K562 (cell line): Measurements from ENCODE around the gene PGAP3. TPM values are rescaled to one million over a fixed set of nuclear protein-coding genes. Genes with fewer than 3 reads are reported as not detected.

ENCODE experiments used
- ATF3 ChIP-seq, 2 experiments: fragments of 450-650 bp in 1 of 2; sonication (generic) in 1 of 2; formaldehyde crosslinking in 1 of 2; IDR thresholded peaks in 1 of 2; conservative IDR thresholded peaks in 1 of 2; 2 replicates each; pipeline versions ENCODE4 v1.6.1 to v1.8.1; 2016 to 2023; ENCODE audit warnings: mild to moderate bottlenecking in 2 of 2, moderate library complexity in 2 of 2, inconsistent platforms in 1 of 2, missing genetic modification reagents in 1 of 2
- CGGBP1 ChIP-seq: fragments of 250-450 bp; sonication (Bioruptor Pico); IDR thresholded peaks from 2 replicates; pipeline ENCODE4 v1.9.0; 2021; ENCODE audit warnings: mild to moderate bottlenecking
- CTCF ChIP-seq, 3 experiments: IDR thresholded peaks in 2 of 3; conservative IDR thresholded peaks in 1 of 3; 2 replicates each; pipeline ENCODE4 v1.5.1; 2011 to 2012; ENCODE audit warnings: low read length in 3 of 3, mild to moderate bottlenecking in 3 of 3, control low read depth in 2 of 3, improper control_type of control experiment in 1 of 3, inconsistent platforms in 1 of 3, low read depth in 1 of 3, mixed read lengths in 1 of 3, moderate library complexity in 1 of 3; ENCODE audit not compliant: insufficient read depth in 2 of 3
- DACH1 ChIP-seq: fragments of 450-650 bp; IDR thresholded peaks from 2 replicates; pipeline ENCODE4 v1.6.1; 2018; ENCODE audit not compliant: partially characterized antibody
- JUND ChIP-seq, 2 experiments: IDR thresholded peaks; 2 replicates in 1 of 2; 3 replicates in 1 of 2; pipeline ENCODE4 v1.6.1; 2011; ENCODE audit warnings: borderline replicate concordance in 2 of 2, low read depth in 2 of 2, low read length in 2 of 2, improper control_type of control experiment in 1 of 2, missing biosample characterization in 1 of 2, missing genetic modification characterization in 1 of 2, missing genetic modification reagents in 1 of 2
- KLF16 ChIP-seq: IDR thresholded peaks from 2 replicates; pipeline ENCODE4 v1.6.1; 2016; ENCODE audit warnings: antibody characterized with exemption
- MED1 ChIP-seq: sonication (generic); formaldehyde crosslinking; IDR thresholded peaks from 2 replicates; pipeline ENCODE4 v1.8.1; 2023; ENCODE audit warnings: missing genetic modification reagents, borderline replicate concordance
- NR1H2 ChIP-seq: sonication (generic); formaldehyde crosslinking; IDR thresholded peaks from 2 replicates; pipeline ENCODE4 v1.4.0; 2020; ENCODE audit warnings: mild to moderate bottlenecking, missing genetic modification reagents
- NR2C2 ChIP-seq, 2 experiments: fragments of 200-800 bp in 1 of 2; sonication (Bioruptor generic) in 1 of 2; sonication (generic) in 1 of 2; formaldehyde crosslinking in 1 of 2; IDR thresholded peaks; 2 replicates each; pipeline versions ENCODE4 v1.6.1 to v1.8.0; 2016 to 2022; ENCODE audit warnings: mild to moderate bottlenecking in 1 of 2, missing compliant biosample characterization in 1 of 2, missing genetic modification characterization in 1 of 2, missing genetic modification reagents in 1 of 2
- SFPQ ChIP-seq: fragments of 200-400 bp; formaldehyde crosslinking; IDR thresholded peaks from 2 replicates; pipeline ENCODE4 v1.6.1; 2017; ENCODE audit warnings: mild to moderate bottlenecking, low read depth, low read length, moderate library complexity
- SIN3B ChIP-seq: fragments of 450-650 bp; IDR thresholded peaks from 2 replicates; pipeline ENCODE4 v1.6.1; 2017; ENCODE audit warnings: low read depth, mild to moderate bottlenecking, moderate library complexity
- ZBTB49 ChIP-seq: sonication (generic); formaldehyde crosslinking; IDR thresholded peaks from 2 replicates; pipeline ENCODE4 v1.8.0; 2022; ENCODE audit warnings: missing genetic modification reagents, mild to moderate bottlenecking, borderline replicate concordance
- ZBTB7A ChIP-seq: IDR thresholded peaks from 2 replicates; pipeline ENCODE4 v1.6.1; 2011; ENCODE audit warnings: low read depth, mild to moderate bottlenecking, low read length, moderate library complexity, borderline replicate concordance; ENCODE audit not compliant: control insufficient read depth
- ZBTB8A ChIP-seq: fragments of 450-650 bp; IDR thresholded peaks from 2 replicates; pipeline ENCODE4 v1.6.1; 2018; ENCODE audit warnings: mild to moderate bottlenecking, moderate library complexity; ENCODE audit not compliant: partially characterized antibody
- ZNF324 ChIP-seq: fragments of 250-450 bp; sonication (Bioruptor Pico); IDR thresholded peaks from 2 replicates; pipeline ENCODE4 v1.4.0; 2020; ENCODE audit warnings: mild to moderate bottlenecking
- polyA plus RNA-seq, 8 experiments: library from polyadenylated mRNA; depleted of rRNA in 4 of 8; stranded (reverse) in 5 of 8; unstranded in 3 of 8; fragments of >200 nt; fragmentation: Nextera tagmentation in 2 of 8; fragmentation: Illumina TruSeq in 1 of 8; extraction: Ambion mirVana in 2 of 8; extraction: Trizol in 1 of 8; gene quantifications; 2 replicates each; pipeline versions ENCODE4 v1.2.1 to v1.2.3, GENCODE V29; 2011 to 2014; ENCODE audit warnings: inconsistent platforms in 1 of 8, missing spikeins in 1 of 8
- total RNA-seq, 7 experiments: library from RNA; depleted of rRNA in 6 of 7; stranded (reverse); fragments of >200 nt in 6 of 7; fragmentation: Illumina TruSeq in 2 of 7; extraction: Trizol in 2 of 7; gene quantifications; 2 replicates each; pipeline versions ENCODE4 v1.2.1 to v1.2.3, GENCODE V29; 2011 to 2021; ENCODE audit warnings: low replicate concordance in 1 of 7
- TF ChIP-seq, protein P1 (sequence below): fragments of 450-650 bp; conservative IDR thresholded peaks from 2 replicates; pipeline ENCODE4 v1.6.1; 2016; ENCODE audit warnings: missing genetic modification characterization, low read depth, mild to moderate bottlenecking, missing compliant biosample characterization, moderate library complexity

The PGAP3 gene
- total and polyA plus RNA-seq, 9 of the 15 experiments (the other 6 are each of a cell fraction or from before 2014, with no cell fraction given), result 0.38 to 9.4 (median 4.5) TPM

GRCh38 chr17:39666601-39667261 lies 21.1 kb downstream of the PGAP3 start (continued):
- TF ChIP-seq MED1 (CRISPR knock-in tag) (no peak), ZBTB8A (no peak), ZBTB49 (CRISPR knock-in tag) (no peak), ATF3 (IDR thresholded peaks at IDR 0.05) (peak; percentile 82), ATF3 (CRISPR knock-in tag; conservative IDR thresholded peaks at IDR 0.05) (no peak), ZNF324 (CRISPR knock-in tag) (0 out of 2 replicates have a peak, but pooled peaks have one; percentile 56), NR2C2 (CRISPR knock-in tag; IDR thresholded peaks at IDR 0.05) (no peak), NR2C2 (tag; IDR thresholded peaks at IDR 0.05) (peak; percentile 77), SIN3B (no peak), DACH1 (peak; percentile 76), SFPQ (no peak), KLF16 (no peak), NR1H2 (CRISPR knock-in tag) (0 out of 2 replicates have a peak, but pooled peaks have one; percentile 12), CTCF (IDR thresholded peaks at IDR 0.05 in 2 of 3, conservative IDR thresholded peaks at IDR 0.05 in 1 of 3; ENCODE audit: insufficient read depth in 2 of 3, low read depth in 1 of 3, low read length in 3 of 3) (no peak), ZBTB7A (peak; percentile 89), JUND (IDR thresholded peaks at IDR 0.05; ENCODE audit: borderline replicate concordance, low read depth, low read length) (peak; percentile 91), JUND (tag; IDR thresholded peaks at IDR 0.05; ENCODE audit: borderline replicate concordance, low read depth, low read length) (peak; percentile 53; the same call in 2 of the 3 replicates), CGGBP1 (CRISPR knock-in tag) (no peak)
- TF ChIP-seq, protein P1, sequence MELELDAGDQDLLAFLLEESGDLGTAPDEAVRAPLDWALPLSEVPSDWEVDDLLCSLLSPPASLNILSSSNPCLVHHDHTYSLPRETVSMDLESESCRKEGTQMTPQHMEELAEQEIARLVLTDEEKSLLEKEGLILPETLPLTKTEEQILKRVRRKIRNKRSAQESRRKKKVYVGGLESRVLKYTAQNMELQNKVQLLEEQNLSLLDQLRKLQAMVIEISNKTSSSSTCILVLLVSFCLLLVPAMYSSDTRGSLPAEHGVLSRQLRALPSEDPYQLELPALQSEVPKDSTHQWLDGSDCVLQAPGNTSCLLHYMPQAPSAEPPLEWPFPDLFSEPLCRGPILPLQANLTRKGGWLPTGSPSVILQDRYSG (tag), result 0 out of 2 replicates have a peak, but pooled peaks have one; percentile 22
- TF ChIP-seq, all 486 proteins: peak for 23
